WTC11 (cell line): ENCODE results near the gene HIPK2. TPM values are rescaled to one million over a fixed set of nuclear protein-coding genes. Genes with fewer than 3 reads are reported as not detected.

Experiments used
- ATAC-seq: fragments of 200-7000 bp; cut with Tn5 transposase; 2 replicates; pipeline ENCODE4 v1.10.0; 2021; ENCODE audit warnings: mild to moderate bottlenecking, moderate library complexity
- CTCF ChIA-PET: fragments of 300-600 bp; sonication (Branson Sonifier 250); formaldehyde crosslinking; loops from one replicate; lab custom pipeline; 2021; ENCODE audit warnings: antibody characterized with exemption; lab: Charles Lee
- POLR2A ChIA-PET: fragments of 350-600 bp; sonication (Branson Sonifier 250); formaldehyde crosslinking; loops from one replicate; lab custom pipeline; 2021; ENCODE audit warnings: antibody characterized with exemption; lab: Charles Lee
- DNase-seq: peaks from one replicate; pipeline ENCODE4 v3.0.0; 2021; ENCODE audit warnings: low spot score
- H3K27ac Mint-ChIP-seq: 2 replicates; pipeline ENCODE4 v1.8.0; 2021; ENCODE audit warnings: mixed read lengths
- H3K27me3 Mint-ChIP-seq: 2 replicates; pipeline ENCODE4 v1.8.0; 2021; ENCODE audit warnings: low read depth, mild to moderate bottlenecking, moderate library complexity, mixed read lengths
- H3K36me3 Mint-ChIP-seq: 2 replicates; pipeline ENCODE4 v1.8.0; 2021; ENCODE audit warnings: mixed read lengths
- H3K4me1 Mint-ChIP-seq: 2 replicates; pipeline ENCODE4 v1.8.0; 2022; ENCODE audit warnings: mixed read lengths
- H3K4me3 Mint-ChIP-seq: 2 replicates; pipeline ENCODE4 v1.8.0; 2021; ENCODE audit warnings: mild to moderate bottlenecking, moderate library complexity, mixed read lengths
- H3K9me3 Mint-ChIP-seq: 2 replicates; pipeline ENCODE4 v1.8.0; 2021; ENCODE audit warnings: mixed read lengths
- EMX1 ChIP-seq: fragments of 250-450 bp; sonication (Bioruptor Pico); IDR thresholded peaks from 2 replicates; pipeline ENCODE4 v1.8.0; 2021; ENCODE audit warnings: mild to moderate bottlenecking
- ERG ChIP-seq: fragments of 250-450 bp; sonication (Bioruptor Pico); IDR thresholded peaks from 2 replicates; pipeline ENCODE4 v1.8.0; 2021; ENCODE audit warnings: mild to moderate bottlenecking
- FOXK1 ChIP-seq: sonication (generic); formaldehyde crosslinking; IDR thresholded peaks from 2 replicates; pipeline ENCODE4 v1.8.0; 2022; ENCODE audit warnings: mild to moderate bottlenecking, moderate library complexity, missing genetic modification reagents
- IRF2 ChIP-seq: sonication (generic); formaldehyde crosslinking; IDR thresholded peaks from 2 replicates; pipeline ENCODE4 v1.8.0; 2022; ENCODE audit warnings: low read depth, missing genetic modification reagents, borderline replicate concordance
- NFE2L1 ChIP-seq: sonication (generic); formaldehyde crosslinking; IDR thresholded peaks from 2 replicates; pipeline ENCODE4 v1.8.1; 2023; ENCODE audit warnings: missing genetic modification reagents
- NR1H2 ChIP-seq: sonication (generic); formaldehyde crosslinking; IDR thresholded peaks from 2 replicates; pipeline ENCODE4 v1.9.0; 2021; ENCODE audit warnings: mild to moderate bottlenecking, moderate library complexity, missing genetic modification reagents
- OVOL2 ChIP-seq: fragments of 250-450 bp; sonication (Bioruptor Pico); IDR thresholded peaks from 2 replicates; pipeline ENCODE4 v1.9.0; 2021; ENCODE audit warnings: mild to moderate bottlenecking, borderline replicate concordance
- RELA ChIP-seq: sonication (generic); formaldehyde crosslinking; IDR thresholded peaks from 2 replicates; pipeline ENCODE4 v1.8.1; 2022; ENCODE audit warnings: missing genetic modification reagents, mild to moderate bottlenecking, borderline replicate concordance
- SMAD3 ChIP-seq: sonication (generic); formaldehyde crosslinking; IDR thresholded peaks from 2 replicates; pipeline ENCODE4 v1.8.0; 2022; ENCODE audit warnings: missing genetic modification reagents, mild to moderate bottlenecking, borderline replicate concordance
- SOX15 ChIP-seq: fragments of 250-450 bp; sonication (Bioruptor Pico); IDR thresholded peaks from 2 replicates; pipeline ENCODE4 v1.9.0; 2021; ENCODE audit warnings: mild to moderate bottlenecking
- STAT6 ChIP-seq: sonication (generic); formaldehyde crosslinking; conservative IDR thresholded peaks from 2 replicates; pipeline ENCODE4 v1.8.1; 2023; ENCODE audit warnings: mild to moderate bottlenecking, low read depth, missing genetic modification reagents, moderate library complexity
- TEAD1 ChIP-seq: sonication (generic); formaldehyde crosslinking; IDR thresholded peaks from 2 replicates; pipeline ENCODE4 v1.8.0; 2022; ENCODE audit warnings: mild to moderate bottlenecking, missing genetic modification reagents
- TP53 ChIP-seq: sonication (generic); formaldehyde crosslinking; IDR thresholded peaks from 2 replicates; pipeline ENCODE4 v1.8.1; 2023; ENCODE audit warnings: mild to moderate bottlenecking, missing genetic modification reagents
- ZNF232 ChIP-seq: sonication (generic); formaldehyde crosslinking; IDR thresholded peaks from 2 replicates; pipeline ENCODE4 v1.8.0; 2022; ENCODE audit warnings: mild to moderate bottlenecking, missing genetic modification reagents
- ZNF263 ChIP-seq: sonication (generic); formaldehyde crosslinking; IDR thresholded peaks from 2 replicates; pipeline ENCODE4 v1.8.1; 2022; ENCODE audit warnings: low read depth, mild to moderate bottlenecking, moderate library complexity, missing genetic modification reagents
- ZNF396 ChIP-seq: fragments of 250-450 bp; sonication (Bioruptor Pico); IDR thresholded peaks from 2 replicates; pipeline ENCODE4 v1.8.0; 2021; ENCODE audit warnings: mild to moderate bottlenecking, moderate library complexity, borderline replicate concordance
- ZNF416 ChIP-seq: fragments of 250-450 bp; sonication (Bioruptor Pico); IDR thresholded peaks from 2 replicates; pipeline ENCODE4 v1.9.0; 2021; ENCODE audit warnings: mild to moderate bottlenecking, inconsistent platforms
- total RNA-seq: library from RNA; stranded (reverse); gene quantifications from 3 replicates; pipeline ENCODE4 v1.2.3, GENCODE V29; 2021
- TF ChIP-seq, protein P1 (sequence below): sonication (generic); formaldehyde crosslinking; IDR thresholded peaks from 2 replicates; pipeline ENCODE4 v1.8.0; 2022; ENCODE audit warnings: mild to moderate bottlenecking, missing genetic modification reagents
- TF ChIP-seq, protein P2 (sequence below): sonication (generic); formaldehyde crosslinking; IDR thresholded peaks from 2 replicates; pipeline ENCODE4 v1.8.1; 2023; ENCODE audit warnings: mild to moderate bottlenecking, missing genetic modification reagents
- TF ChIP-seq, protein P3 (sequence below): sonication (generic); formaldehyde crosslinking; IDR thresholded peaks from 2 replicates; pipeline ENCODE4 v1.8.1; 2022; ENCODE audit warnings: low read depth, missing genetic modification reagents, borderline replicate concordance
- TF ChIP-seq, protein P4 (sequence below): sonication (generic); formaldehyde crosslinking; IDR thresholded peaks from 2 replicates; pipeline ENCODE4 v1.8.0; 2023; ENCODE audit warnings: missing genetic modification reagents, mild to moderate bottlenecking, borderline replicate concordance

Gene HIPK2
- total RNA-seq, 1 experiment from 2014 or later, result 25.3 TPM

DNA sequence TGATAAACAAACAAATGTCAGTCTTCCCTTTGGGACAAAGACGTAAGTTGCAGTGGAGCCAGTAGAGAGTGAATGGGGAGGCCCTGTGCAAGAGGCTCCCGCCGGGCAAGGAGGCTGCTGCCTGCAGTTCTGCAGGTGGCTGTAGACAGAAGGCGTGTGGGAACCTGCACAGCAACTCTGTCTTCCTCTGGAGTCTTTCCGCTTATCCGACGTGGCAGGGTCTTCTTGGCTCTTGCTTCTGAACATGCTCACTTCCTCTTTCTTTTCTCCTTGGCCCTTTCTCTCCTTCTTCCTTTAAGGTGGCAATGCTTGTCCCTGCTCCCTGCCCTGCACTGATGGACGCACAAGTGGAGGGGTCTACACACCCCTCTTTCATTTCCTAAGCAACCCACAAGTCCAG is 122.5 kb downstream of the HIPK2 start:
- DNase-seq (no peak), ATAC-seq (no peak)
- POLR2A ChIA-PET, result no interaction called here
- no peaks in the 10 kb centered on the region for H3K9me3 Mint-ChIP-seq
- peaks cover 33% of the 10 kb centered on the region for H3K4me1 Mint-ChIP-seq
- no peak for TF ChIP-seq OVOL2 (CRISPR knock-in tag)
- TF ChIP-seq TP53 (CRISPR knock-in tag), result no peak
- TF ChIP-seq RELA (CRISPR knock-in tag), result no peak
- TF ChIP-seq EMX1 (CRISPR knock-in tag), result no peak
- TF ChIP-seq, protein P1, sequence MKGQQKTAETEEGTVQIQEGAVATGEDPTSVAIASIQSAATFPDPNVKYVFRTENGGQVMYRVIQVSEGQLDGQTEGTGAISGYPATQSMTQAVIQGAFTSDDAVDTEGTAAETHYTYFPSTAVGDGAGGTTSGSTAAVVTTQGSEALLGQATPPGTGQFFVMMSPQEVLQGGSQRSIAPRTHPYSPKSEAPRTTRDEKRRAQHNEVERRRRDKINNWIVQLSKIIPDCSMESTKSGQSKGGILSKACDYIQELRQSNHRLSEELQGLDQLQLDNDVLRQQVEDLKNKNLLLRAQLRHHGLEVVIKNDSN (CRISPR knock-in tag), result no peak
- no peak for TF ChIP-seq STAT6 (CRISPR knock-in tag)
- TF ChIP-seq, protein P2, sequence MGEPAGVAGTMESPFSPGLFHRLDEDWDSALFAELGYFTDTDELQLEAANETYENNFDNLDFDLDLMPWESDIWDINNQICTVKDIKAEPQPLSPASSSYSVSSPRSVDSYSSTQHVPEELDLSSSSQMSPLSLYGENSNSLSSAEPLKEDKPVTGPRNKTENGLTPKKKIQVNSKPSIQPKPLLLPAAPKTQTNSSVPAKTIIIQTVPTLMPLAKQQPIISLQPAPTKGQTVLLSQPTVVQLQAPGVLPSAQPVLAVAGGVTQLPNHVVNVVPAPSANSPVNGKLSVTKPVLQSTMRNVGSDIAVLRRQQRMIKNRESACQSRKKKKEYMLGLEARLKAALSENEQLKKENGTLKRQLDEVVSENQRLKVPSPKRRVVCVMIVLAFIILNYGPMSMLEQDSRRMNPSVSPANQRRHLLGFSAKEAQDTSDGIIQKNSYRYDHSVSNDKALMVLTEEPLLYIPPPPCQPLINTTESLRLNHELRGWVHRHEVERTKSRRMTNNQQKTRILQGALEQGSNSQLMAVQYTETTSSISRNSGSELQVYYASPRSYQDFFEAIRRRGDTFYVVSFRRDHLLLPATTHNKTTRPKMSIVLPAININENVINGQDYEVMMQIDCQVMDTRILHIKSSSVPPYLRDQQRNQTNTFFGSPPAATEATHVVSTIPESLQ (CRISPR knock-in tag), result no peak
- TF ChIP-seq, protein P3, sequence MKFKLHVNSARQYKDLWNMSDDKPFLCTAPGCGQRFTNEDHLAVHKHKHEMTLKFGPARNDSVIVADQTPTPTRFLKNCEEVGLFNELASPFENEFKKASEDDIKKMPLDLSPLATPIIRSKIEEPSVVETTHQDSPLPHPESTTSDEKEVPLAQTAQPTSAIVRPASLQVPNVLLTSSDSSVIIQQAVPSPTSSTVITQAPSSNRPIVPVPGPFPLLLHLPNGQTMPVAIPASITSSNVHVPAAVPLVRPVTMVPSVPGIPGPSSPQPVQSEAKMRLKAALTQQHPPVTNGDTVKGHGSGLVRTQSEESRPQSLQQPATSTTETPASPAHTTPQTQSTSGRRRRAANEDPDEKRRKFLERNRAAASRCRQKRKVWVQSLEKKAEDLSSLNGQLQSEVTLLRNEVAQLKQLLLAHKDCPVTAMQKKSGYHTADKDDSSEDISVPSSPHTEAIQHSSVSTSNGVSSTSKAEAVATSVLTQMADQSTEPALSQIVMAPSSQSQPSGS (CRISPR knock-in tag), result no peak
- TF ChIP-seq ZNF263 (CRISPR knock-in tag), result no peak
- no peak for TF ChIP-seq ZNF416 (CRISPR knock-in tag)
- no peak for TF ChIP-seq ZNF232
- no peak for TF ChIP-seq NFE2L1 (CRISPR knock-in tag)
- no peak for TF ChIP-seq SMAD3
- TF ChIP-seq ERG, result no peak
- no peak for TF ChIP-seq SOX15 (CRISPR knock-in tag)
- no peak for TF ChIP-seq TEAD1
- TF ChIP-seq, all 79 proteins: peak for 0
- H3K4me3 Mint-ChIP-seq, result no peak overlapping the region
- H3K27me3 Mint-ChIP-seq, result no peaks in the 10 kb centered on the region
- H3K36me3 Mint-ChIP-seq, result no peaks in the 10 kb centered on the region
- H3K27ac Mint-ChIP-seq, result no peak overlapping the region
- CTCF ChIA-PET, result no interaction called here

- Mint-ChIP-seq H3K36me3 (no peaks in the 10 kb centered on the region), H3K27ac (no peak overlapping the region), H3K4me3 (no peak overlapping the region), H3K4me1 (peaks cover 25% of the 10 kb centered on the region), H3K9me3 (no peaks in the 10 kb centered on the region), H3K27me3 (no peaks in the 10 kb centered on the region)
- CTCF ChIA-PET, result no interaction called here
- ATAC-seq (no peak), DNase-seq (no peak)
- POLR2A ChIA-PET, result no interaction called here
- no peak for TF ChIP-seq IRF2
- TF ChIP-seq, protein P4, sequence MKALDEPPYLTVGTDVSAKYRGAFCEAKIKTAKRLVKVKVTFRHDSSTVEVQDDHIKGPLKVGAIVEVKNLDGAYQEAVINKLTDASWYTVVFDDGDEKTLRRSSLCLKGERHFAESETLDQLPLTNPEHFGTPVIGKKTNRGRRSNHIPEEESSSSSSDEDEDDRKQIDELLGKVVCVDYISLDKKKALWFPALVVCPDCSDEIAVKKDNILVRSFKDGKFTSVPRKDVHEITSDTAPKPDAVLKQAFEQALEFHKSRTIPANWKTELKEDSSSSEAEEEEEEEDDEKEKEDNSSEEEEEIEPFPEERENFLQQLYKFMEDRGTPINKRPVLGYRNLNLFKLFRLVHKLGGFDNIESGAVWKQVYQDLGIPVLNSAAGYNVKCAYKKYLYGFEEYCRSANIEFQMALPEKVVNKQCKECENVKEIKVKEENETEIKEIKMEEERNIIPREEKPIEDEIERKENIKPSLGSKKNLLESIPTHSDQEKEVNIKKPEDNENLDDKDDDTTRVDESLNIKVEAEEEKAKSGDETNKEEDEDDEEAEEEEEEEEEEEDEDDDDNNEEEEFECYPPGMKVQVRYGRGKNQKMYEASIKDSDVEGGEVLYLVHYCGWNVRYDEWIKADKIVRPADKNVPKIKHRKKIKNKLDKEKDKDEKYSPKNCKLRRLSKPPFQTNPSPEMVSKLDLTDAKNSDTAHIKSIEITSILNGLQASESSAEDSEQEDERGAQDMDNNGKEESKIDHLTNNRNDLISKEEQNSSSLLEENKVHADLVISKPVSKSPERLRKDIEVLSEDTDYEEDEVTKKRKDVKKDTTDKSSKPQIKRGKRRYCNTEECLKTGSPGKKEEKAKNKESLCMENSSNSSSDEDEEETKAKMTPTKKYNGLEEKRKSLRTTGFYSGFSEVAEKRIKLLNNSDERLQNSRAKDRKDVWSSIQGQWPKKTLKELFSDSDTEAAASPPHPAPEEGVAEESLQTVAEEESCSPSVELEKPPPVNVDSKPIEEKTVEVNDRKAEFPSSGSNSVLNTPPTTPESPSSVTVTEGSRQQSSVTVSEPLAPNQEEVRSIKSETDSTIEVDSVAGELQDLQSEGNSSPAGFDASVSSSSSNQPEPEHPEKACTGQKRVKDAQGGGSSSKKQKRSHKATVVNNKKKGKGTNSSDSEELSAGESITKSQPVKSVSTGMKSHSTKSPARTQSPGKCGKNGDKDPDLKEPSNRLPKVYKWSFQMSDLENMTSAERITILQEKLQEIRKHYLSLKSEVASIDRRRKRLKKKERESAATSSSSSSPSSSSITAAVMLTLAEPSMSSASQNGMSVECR, result no peak
- TF ChIP-seq, protein P3 (CRISPR knock-in tag), result no peak
- TF ChIP-seq ZNF396 (CRISPR knock-in tag), result no peak
- TF ChIP-seq FOXK1, result no peak
- no peak for TF ChIP-seq NR1H2 (CRISPR knock-in tag)
Measured at GRCh38 chr7:139654276-139655181, 123.3 kb downstream of the HIPK2 start.
